ENCODE results near the gene BHLHE23. TPM values are rescaled to one million over a fixed set of nuclear protein-coding genes. Genes with fewer than 3 reads are reported as not detected.

Gene BHLHE23
- total RNA-seq, 1 experiment from 2014 or later, result not detected

GRCh38 chr20:62993856-62994494 is 12.8 kb downstream of the BHLHE23 start:
- no peak for DNase-seq (ENCODE audit: low spot score)

- DNase-seq (ENCODE audit: low spot score), result no peak
Measured at GRCh38 chr20:62991863-62992262, 14.9 kb downstream of the BHLHE23 start.

- no peak for DNase-seq (ENCODE audit: low spot score)
Measured at GRCh38 chr20:62991196-62991807, 15.5 kb downstream of the BHLHE23 start.

- DNase-seq (ENCODE audit: low spot score), result no peak
Measured at GRCh38 chr20:62990306-62990825, 16.4 kb downstream of the BHLHE23 start.

GRCh38 chr20:62989201-62989601 is 17.6 kb downstream of the BHLHE23 start:
- no peak for DNase-seq (ENCODE audit: low spot score)

- no peak for DNase-seq (ENCODE audit: low spot score)
Measured at GRCh38 chr20:62987114-62987513, 19.6 kb downstream of the BHLHE23 start.

- DNase-seq (ENCODE audit: low spot score), result no peak
Measured at GRCh38 chr20:62986257-62986800, 20.4 kb downstream of the BHLHE23 start.

GRCh38 chr20:62985444-62985778 is 21.4 kb downstream of the BHLHE23 start:
- no peak for DNase-seq (ENCODE audit: low spot score)

- DNase-seq (ENCODE audit: low spot score), result no peak
Measured at GRCh38 chr20:62984666-62985443, 21.9 kb downstream of the BHLHE23 start.

GRCh38 chr20:62983210-62983609 is 23.6 kb downstream of the BHLHE23 start:
- DNase-seq (ENCODE audit: low spot score), result no peak

GRCh38 chr20:62982124-62983075 is 24.4 kb downstream of the BHLHE23 start:
- DNase-seq (ENCODE audit: low spot score), result no peak

GRCh38 chr20:62980970-62981369 is 25.8 kb downstream of the BHLHE23 start:
- DNase-seq (ENCODE audit: low spot score), result no peak

GRCh38 chr20:62980380-62980960 is 26.3 kb downstream of the BHLHE23 start:
- DNase-seq (ENCODE audit: low spot score), result no peak

GRCh38 chr20:62979876-62980373 is 26.8 kb downstream of the BHLHE23 start:
- DNase-seq (ENCODE audit: low spot score), result no peak

- no peak for DNase-seq (ENCODE audit: low spot score)
Measured at GRCh38 chr20:62979310-62979709, 27.5 kb downstream of the BHLHE23 start.

GRCh38 chr20:62978561-62978943 is 28.2 kb downstream of the BHLHE23 start:
- no peak for DNase-seq (ENCODE audit: low spot score)

- peak; percentile 80 for DNase-seq (ENCODE audit: low spot score)
Measured at GRCh38 chr20:62977613-62978560, 28.9 kb downstream of the BHLHE23 start.

GRCh38 chr20:62976886-62977285 is 29.9 kb downstream of the BHLHE23 start:
- DNase-seq (ENCODE audit: low spot score), result no peak

GRCh38 chr20:62975812-62976508 is 30.8 kb downstream of the BHLHE23 start:
- DNase-seq (ENCODE audit: low spot score), result no peak
